Subcutaneous adipose tissue (tissue), 4 donors: ENCODE data around the gene CPAMD8. TPM values are rescaled to one million over a fixed set of nuclear protein-coding genes. Genes with fewer than 3 reads are reported as not detected.

ENCODE experiments used
- CTCF ChIP-seq: fragments of 450-650 bp; IDR thresholded peaks from one replicate; pipeline ENCODE4 v1.5.1; 2016; ENCODE audit warnings: low read depth, mild to moderate bottlenecking, control low read depth, antibody characterized with exemption, moderate library complexity
- total RNA-seq, 4 donors: library from RNA; depleted of rRNA; stranded (reverse); fragments of >200 nt; gene quantifications; one replicate each; pipeline ENCODE4 v1.1.0, GENCODE V29; 2016

CPAMD8 gene
- total RNA-seq, 4 donors from 2014 or later, result 3.7 to 75.5 (median 22.0) TPM

- TF ChIP-seq CTCF, result no peak
Measured at GRCh38 chr19:16904599-16904998, 122.0 kb downstream of the CPAMD8 start.

GRCh38 chr19:16903347-16903746 lies 123.3 kb downstream of the CPAMD8 start:
- TF ChIP-seq CTCF, result no peak

- TF ChIP-seq CTCF, result no peak
Measured at GRCh38 chr19:16902545-16902944, 124.1 kb downstream of the CPAMD8 start.

- no peak for TF ChIP-seq CTCF
Measured at GRCh38 chr19:16901491-16902175, 125.0 kb downstream of the CPAMD8 start.

GRCh38 chr19:16899566-16900075 lies 127.0 kb downstream of the CPAMD8 start:
- no peak for TF ChIP-seq CTCF

- no peak for TF ChIP-seq CTCF
Measured at GRCh38 chr19:16898361-16899015, 128.1 kb downstream of the CPAMD8 start.

GRCh38 chr19:16897856-16898161 lies 128.8 kb downstream of the CPAMD8 start:
- TF ChIP-seq CTCF, result no peak
